Liver (tissue), 3 donors: ENCODE data around the gene DHCR24.

ENCODE experiments used
- CTCF ChIP-seq: fragments of 150-350 bp; IDR thresholded peaks from 2 replicates; pipeline ENCODE4 v1.5.1; 2017; ENCODE audit warnings: improper control_type of control experiment, low read depth, low read length; ENCODE audit not compliant: missing input control
- SP1 ChIP-seq: IDR thresholded peaks from 2 replicates; pipeline ENCODE4 v1.6.1; 2018; ENCODE audit warnings: antibody characterized with exemption, mild to moderate bottlenecking
- donor health status: healthy.
- donor health status: healthy.

- TF ChIP-seq SP1 (no peak), CTCF (no peak)
Observed at GRCh38 chr1:54884135-54884586, 2.8 kb downstream of the DHCR24 start.
